GM12892 (cell line): ENCODE results near the gene TMEM266.

Experiments
- POLR2A ChIP-seq: IDR thresholded peaks from 2 replicates; pipeline ENCODE4 v1.6.1; 2011; ENCODE audit warnings: low read depth, low read length, control low read depth
- POLR2AphosphoS5 ChIP-seq: IDR thresholded peaks from 2 replicates; pipeline ENCODE4 v1.6.1; 2011; ENCODE audit warnings: low read depth, low read length, control low read depth
- TAF1 ChIP-seq: IDR thresholded peaks from 2 replicates; pipeline ENCODE4 v1.6.1; 2011; ENCODE audit warnings: low read depth, mild to moderate bottlenecking, control low read depth, low read length, borderline replicate concordance

DNA sequence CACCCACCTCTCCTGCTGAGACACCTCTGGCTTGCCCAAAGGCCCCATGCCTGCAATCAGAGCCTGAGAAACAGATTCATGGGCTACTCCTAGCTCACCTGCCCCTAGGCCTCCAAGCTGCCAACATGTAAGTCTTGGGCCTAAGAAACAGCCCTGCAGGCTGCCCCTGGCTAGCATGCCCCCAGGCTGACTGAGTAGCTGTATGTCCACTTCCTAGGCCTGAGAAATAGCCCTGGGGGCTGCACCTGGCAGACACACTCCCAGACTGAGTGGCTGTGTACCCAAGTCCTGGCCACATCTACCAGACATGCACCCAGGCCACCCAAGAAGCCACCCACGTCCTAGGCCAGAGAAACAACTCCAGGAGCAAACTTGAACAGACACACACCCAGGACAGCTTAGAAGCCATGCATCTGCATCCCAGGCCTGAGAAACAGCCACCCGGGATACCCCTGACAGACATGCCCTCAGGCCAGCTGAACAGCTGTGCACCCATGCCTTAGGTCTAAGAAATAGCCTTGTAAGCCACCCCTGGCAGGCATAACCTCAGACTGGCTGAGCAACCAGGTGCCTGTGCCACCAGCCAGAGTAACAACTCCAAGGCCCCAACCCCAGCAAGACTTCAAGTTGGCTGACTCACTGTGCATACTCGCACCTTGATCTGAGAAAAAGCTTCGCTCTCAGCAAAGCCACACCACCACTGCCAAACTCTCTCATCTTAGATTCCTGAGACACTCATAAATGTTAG is 35.6 kb upstream of the TMEM266 start:
- TF ChIP-seq POLR2A (no peak), POLR2AphosphoS5 (no peak), TAF1 (no peak)
